H1 (cell line): Measurements from ENCODE around the gene ACAD11. TPM values are rescaled to one million over a fixed set of nuclear protein-coding genes. Genes with fewer than 3 reads are reported as not detected.

ENCODE experiments used
- BACH1 ChIP-seq: IDR thresholded peaks from 2 replicates; pipeline ENCODE4 v1.6.1; 2012; ENCODE audit warnings: low read length, improper control_type of control experiment
- BRCA1 ChIP-seq: IDR thresholded peaks from 2 replicates; pipeline ENCODE4 v1.6.1; 2012; ENCODE audit warnings: low read depth, low read length, improper control_type of control experiment
- CHD7 ChIP-seq: fragments of 300-600 bp; sonication (generic); IDR thresholded peaks from 2 replicates; pipeline ENCODE4 v1.7.1; 2012; ENCODE audit warnings: low read length, moderate library complexity, mild to moderate bottlenecking, inconsistent platforms; ENCODE audit not compliant: insufficient replicate concordance
- E2F6 ChIP-seq: IDR thresholded peaks from 2 replicates; pipeline ENCODE4 v1.6.1; 2012; ENCODE audit warnings: inconsistent platforms
- POLR2AphosphoS5 ChIP-seq: IDR thresholded peaks from 2 replicates; pipeline ENCODE4 v1.6.1; 2011; ENCODE audit warnings: low read depth, low read length
- RNF2 ChIP-seq: fragments of 200-900, 300-1000 bp; sonication (generic); IDR thresholded peaks from 2 replicates; pipeline ENCODE4 v1.7.1; 2016; ENCODE audit warnings: borderline replicate concordance, low read depth, mild to moderate bottlenecking, antibody characterized with exemption, low read length; ENCODE audit not compliant: poor library complexity, severe bottlenecking; ENCODE audit errors: missing control alignments
- SIN3A ChIP-seq, 2 experiments: IDR thresholded peaks in 1 of 2; conservative IDR thresholded peaks in 1 of 2; 2 replicates each; pipeline ENCODE4 v1.6.1; 2011 to 2012; ENCODE audit warnings: low read length in 2 of 2, improper control_type of control experiment in 1 of 2, low read depth in 1 of 2, mild to moderate bottlenecking in 1 of 2
- TEAD4 ChIP-seq: IDR thresholded peaks from 2 replicates; pipeline ENCODE4 v1.6.1; 2012; ENCODE audit warnings: low read depth, low read length, inconsistent platforms, mixed read lengths
- ZNF274 ChIP-seq: IDR thresholded peaks from 2 replicates; pipeline ENCODE4 v1.7.0; 2012; ENCODE audit warnings: low read length, borderline replicate concordance; ENCODE audit errors: extremely low read depth
- polyA plus RNA-seq, 7 experiments: library from polyadenylated mRNA; depleted of rRNA in 3 of 7; stranded (reverse) in 5 of 7; unstranded in 2 of 7; fragments of >200 nt in 5 of 7; fragments of 200-250 nt in 2 of 7; gene quantifications; 1 replicate in 5 of 7; 2 replicates in 1 of 7; 4 replicates in 1 of 7; pipeline versions ENCODE4 v1.2.1 to v1.2.3, GENCODE V29; 2011 to 2013; ENCODE audit warnings: missing spikeins in 2 of 7, mixed read lengths in 2 of 7
- total RNA-seq: library from RNA; stranded (reverse); fragmentation: NEBNext Ultra II Directional; extraction: Animal tissue kit (Norgen Biotek cat#: 25700); gene quantifications from 2 replicates; pipeline ENCODE4 v1.2.1, GENCODE V29; 2021

ACAD11 gene
- total and polyA plus RNA-seq, 2 of the 8 experiments (the other 6 are each of a cell fraction or from before 2014, with no cell fraction given): 5.5 to 11.0 TPM

- TF ChIP-seq ZNF274: no peak
- TF ChIP-seq SIN3A (conservative IDR thresholded peaks at IDR 0.05 in 1 of 2, IDR thresholded peaks at IDR 0.05 in 1 of 2; ENCODE audit: low read depth in 1 of 2, low read length in 2 of 2): no peak
- no peak for TF ChIP-seq CHD7
- TF ChIP-seq BRCA1: no peak
- TF ChIP-seq BACH1: no peak
- no peak for TF ChIP-seq RNF2
- no peak for TF ChIP-seq POLR2AphosphoS5
- TF ChIP-seq E2F6: no peak
- TF ChIP-seq TEAD4: no peak
Measured at GRCh38 chr3:132652640-132653270, 6.9 kb downstream of the ACAD11 start (continued).
